Stimulated activated CD8-positive, alpha-beta memory T cell treated with anti-CD3 and anti-CD28 coated beads, Interleukin-4, amount 100 ng/mL, for 4 hours (primary cell): ENCODE data around the gene PTGDS.

ENCODE experiments used
- DNase-seq, 2 donors: peaks; one replicate each; pipeline ENCODE4 v3.0.0-alpha.2; 2020; ENCODE audit warnings: low read depth in 2 of 2, low spot score in 1 of 2

Gene PTGDS

DNA sequence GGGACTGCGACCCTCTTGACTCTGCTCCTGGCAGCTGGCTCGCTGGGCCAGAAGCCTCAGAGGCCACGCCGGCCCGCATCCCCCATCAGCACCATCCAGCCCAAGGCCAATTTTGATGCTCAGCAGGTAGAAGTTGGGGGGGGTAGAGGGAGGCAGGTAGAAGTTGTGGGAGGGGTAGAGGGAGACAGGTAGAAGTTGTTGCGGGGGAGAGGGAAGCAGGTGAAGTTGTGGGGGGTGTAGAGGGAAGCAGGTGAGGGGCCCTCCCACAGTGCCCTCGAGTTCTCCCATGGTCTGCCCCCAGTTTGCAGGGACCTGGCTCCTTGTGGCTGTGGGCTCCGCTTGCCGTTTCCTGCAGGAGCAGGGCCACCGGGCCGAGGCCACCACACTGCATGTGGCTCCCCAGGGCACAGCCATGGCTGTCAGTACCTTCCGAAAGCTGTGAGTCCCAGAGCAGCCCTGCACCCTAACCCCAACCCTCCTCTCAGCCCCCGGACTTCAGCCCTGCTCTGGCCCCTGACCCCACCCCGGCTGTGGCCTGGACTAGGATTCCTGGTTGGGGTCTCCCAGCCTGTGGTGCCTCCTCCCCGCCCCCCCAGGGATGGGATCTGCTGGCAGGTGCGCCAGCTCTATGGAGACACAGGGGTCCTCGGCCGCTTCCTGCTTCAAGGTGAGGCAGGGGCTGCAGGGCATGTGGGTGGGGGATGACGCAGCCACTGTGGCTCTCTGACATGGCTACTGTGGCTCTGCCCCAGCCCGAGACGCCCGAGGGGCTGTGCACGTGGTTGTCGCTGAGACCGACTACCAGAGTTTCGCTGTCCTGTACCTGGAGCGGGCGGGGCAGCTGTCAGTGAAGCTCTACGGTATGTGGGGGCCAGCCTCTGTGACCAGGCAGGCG is 31.7 kb upstream of the PTGDS start:
- no peak for DNase-seq

DNA sequence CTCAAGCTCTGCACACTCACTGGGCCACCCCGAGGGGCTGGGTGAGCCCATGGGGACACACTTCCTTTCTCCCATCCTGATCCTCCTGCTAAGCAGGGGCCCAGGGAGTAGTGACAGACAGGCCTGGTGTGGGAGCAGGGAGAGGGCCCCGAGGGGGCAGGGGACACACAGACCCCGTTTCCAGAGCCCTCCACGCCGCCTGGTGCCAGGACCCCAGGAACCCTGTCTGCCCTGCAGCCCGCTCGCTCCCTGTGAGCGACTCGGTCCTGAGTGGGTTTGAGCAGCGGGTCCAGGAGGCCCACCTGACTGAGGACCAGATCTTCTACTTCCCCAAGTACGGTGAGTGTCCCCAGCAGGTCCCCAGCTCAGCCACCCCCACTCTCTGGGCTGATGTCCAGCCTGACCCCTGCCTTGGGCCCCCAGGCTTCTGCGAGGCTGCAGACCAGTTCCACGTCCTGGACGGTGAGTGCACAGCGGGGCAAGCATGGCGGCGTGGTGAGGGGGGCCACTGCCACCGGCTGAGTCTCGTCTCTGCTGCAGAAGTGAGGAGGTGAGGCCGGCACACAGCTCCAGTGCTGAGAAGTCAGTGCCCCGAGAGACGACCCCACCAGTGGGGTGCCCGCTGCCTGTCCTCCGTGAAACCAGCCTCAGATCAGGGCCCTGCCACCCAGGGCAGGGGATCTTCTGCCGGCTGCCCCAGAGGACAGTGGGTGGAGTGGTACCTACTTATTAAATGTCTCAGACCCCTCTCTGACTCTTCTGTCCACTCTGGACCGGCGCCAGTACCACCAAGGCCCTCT is 30.9 kb upstream of the PTGDS start:
- DNase-seq, result no peak

DNA sequence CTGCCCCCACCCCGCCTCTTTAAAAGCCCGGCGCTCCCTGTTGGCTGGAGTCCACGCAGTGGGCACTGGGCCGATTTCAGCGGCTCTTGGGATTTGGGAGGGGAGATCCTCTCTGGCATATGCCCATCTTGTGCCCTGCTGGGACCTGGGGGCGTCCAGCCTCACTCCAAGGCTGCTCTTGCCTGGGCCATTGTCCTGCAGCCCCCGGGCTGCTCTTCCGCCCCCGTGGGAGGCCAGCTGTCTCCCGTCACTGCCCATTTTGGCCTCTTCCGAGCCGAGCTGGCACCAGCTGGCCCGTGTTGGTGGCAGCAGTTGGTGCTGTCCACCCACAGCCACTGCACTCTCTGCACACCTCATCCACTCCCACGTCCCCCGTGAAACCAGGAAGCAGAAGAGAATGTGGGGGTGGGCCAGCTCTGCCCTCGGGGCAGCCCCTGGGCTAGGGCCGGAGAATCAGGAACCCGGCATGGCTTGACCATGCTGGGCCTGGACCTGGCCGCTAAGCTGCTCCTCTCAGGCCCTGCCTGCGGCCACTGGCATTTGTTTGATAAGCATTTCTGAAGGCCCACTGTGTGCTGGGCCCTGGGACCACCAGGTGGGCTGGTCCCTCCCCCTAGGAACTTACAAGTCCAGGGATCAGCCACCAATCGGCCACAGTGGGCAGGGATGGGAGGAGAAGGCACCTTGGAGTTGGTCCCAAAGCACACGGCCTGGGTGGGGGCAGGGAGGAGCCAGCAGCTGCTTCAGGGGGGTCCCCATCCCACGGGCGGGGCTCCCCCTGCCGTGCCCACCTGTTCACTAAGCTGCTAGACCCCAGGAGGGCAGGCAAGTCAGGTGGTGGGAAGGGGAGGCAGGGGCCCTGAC is 30.0 kb upstream of the PTGDS start:
- no peak for DNase-seq

DNA sequence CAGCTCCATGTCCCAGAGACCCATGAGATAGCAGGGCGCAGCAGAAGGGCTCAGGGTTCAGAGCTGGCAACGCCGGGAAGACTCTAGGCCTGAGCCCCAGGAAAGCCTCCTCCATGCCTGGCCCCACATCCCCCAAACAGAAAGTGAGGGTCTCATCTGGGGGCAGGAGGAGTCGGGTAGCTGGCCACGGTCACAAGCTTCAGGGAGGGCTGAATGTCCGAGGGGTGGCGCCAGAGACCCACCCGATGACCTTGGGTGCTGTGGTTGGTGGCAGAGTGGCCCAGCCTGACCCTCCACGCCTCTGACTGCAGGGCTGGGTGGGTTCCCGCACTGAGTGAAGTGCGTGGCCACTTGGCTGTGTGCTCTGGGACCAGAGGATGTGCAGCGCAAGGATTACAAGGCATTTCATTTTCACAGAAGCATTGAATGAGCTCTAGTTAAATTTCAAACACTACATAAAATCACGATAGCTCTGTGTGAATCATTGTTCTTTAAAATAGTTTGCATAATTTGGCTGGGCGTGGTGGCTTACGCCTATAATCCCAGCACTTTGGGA is 29.3 kb upstream of the PTGDS start:
- no peak for DNase-seq

DNA sequence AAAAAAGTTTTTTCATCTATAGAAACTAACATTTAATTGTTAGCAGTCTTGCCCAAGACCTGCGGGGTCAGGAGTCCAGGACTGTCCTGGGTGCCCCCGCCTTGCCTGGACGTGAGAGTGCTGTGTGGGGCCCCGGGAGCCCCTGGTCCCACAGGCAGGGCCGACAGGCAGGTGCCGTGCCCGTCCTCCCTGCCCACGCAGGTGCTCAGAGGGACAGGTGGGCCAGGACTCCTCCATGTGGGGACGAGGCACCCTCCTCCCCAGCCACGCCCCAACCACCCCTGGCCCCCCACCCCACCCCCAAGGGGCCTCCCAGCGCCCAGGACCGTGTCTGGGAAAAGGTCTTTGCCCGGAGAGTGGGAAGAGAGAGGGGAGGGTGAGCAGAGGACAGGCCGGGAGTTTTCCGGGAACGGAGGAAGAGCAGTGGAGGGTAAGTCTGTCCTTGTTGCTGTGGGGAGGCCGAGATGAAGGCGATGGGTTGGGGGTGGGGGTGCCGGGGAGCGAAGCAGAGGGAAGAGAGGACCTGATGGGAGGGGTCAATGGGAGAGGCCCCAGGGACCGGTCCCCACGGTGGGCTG is 28.0 kb upstream of the PTGDS start:
- DNase-seq, result no peak

DNA sequence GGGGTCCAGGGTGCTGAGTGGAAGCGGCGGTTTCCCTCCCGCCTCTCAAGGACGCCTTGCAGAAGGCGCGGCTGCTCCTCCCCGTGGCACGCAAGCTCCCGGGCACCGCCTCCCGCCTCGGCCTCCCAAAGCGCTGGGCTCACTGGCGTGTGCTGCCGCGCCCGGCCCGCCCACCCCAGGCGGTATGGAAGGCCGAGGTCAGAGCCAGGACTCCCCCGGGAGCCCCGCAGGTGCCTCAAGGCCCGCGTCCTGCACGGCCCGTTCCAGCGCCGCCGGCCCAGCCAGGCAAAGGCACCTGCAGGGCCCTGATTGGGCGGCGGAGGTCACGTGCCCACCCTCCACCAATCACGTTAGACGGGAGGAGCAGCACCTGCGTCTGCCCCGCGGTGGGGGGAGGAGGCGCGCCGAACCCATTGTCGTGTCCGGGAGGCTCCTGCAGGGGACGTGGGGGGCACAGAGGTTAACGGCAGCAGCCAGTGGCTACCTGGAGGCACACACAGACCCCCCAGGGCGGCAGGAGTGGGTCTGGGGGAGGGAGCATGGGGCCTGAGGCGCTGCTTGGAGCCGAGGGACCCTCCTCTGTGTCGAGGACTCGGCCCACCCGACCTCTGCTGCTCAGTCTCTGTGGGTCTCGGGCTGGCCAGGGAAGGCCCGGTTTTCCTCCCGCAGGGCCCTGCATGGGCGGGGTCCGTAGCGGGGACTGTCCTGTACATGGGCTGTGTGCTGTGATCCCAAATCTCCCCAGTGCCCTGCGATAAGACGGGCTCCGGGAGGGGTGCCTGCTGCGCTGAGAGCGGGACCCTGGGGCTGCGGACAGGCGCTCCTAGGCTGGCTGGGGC is 27.3 kb upstream of the PTGDS start:
- DNase-seq, result peak; percentile 93 to 95

DNA sequence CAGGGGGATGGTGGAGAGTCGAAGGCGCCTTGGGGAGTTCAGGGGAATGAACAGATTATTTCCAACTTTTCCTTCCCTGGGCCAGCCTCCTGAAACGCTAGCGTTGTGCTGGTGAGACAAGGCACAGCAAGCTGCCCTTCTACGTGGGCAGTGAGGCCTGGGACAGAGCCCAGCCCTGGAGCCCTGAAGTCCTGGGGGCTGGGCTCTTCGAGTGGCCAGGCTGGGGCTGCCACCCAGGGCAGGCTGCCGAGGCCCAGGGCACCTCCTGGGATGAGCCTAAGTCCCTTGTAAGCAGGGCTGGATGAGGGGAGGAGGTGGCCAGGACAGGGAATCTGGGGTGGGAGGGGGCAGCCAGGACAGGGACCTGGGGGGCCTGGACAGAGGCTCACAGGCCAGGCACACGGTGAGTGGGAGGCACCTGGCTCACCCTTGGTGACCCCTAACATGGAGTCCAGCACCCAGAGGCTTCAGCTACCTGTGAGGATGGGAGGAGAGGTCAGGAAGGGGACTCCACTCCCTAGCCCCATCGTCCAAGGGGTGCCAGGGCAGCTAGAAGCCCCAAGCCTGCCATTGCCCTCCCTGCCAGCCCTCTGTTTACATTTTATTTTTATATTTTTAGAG is 26.5 kb upstream of the PTGDS start:
- DNase-seq, result no peak

DNA sequence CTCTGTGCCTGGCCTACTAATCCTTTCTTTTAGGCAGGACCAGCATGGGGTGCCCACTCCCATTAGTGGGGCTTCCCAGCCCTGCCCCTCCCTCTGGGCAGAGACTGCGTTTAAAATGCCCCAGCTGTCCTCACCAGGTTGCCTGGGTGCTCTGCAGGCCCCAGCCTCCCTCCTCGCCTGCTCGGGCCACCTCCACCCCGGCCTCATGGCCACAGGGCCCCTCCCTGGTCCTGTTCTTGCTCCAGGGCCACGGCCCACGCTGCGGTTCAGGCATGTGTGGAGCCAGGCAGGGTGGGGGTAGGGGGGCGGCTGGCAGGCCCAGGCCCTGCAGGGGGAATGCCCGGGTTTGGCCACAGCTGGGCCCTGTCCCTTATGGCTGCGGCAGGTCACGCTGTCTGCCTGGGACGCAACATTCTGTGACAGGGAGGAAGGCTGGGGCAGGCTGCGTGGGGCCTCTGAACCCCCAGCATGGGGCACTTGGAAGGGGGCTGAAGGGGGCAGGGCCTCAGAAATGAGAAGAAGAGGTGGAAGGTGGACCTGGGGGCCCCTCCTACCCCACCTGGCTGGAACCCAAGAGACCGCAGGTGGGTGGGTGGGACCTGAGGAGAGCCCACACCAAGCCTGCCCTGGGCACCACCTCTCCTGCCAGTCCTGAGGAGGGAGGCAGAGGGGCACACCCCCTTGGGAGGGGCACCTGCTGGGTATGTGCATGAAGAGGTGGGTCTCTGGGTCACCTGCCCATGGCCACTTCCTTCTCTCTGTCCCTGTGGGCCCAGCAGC is 25.6 kb upstream of the PTGDS start, which contains the start of gene LCN12:
LCN12 (plus strand) TSS at position 733 of the 780 bp plus-strand sequence. CDS start 55 bp downstream, outside the sequence.
- DNase-seq, result no peak

DNA sequence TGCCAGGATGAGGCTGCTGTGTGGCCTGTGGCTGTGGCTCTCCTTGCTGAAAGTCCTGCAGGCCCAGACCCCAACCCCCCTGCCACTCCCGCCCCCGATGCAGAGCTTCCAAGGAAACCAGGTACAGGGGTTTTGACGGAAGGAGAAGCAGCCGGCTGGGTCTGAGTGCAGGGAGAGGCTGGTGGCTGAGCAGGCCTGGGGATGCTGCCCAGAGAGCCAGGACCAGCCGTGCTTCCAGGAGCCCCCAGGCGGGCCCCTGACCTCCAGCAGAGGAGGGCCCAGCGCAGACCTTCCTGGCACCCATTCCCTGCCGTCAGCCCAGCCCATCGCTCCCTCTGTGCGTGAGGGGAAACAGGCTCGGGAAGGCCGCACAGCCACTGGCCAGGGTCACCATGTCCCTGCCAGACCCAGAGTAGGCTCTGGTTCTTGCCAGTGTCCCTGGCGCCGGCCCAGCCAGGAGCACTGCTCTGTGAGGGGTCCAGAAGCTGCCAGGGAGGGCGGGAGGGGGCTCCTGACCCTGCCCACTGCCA is 24.9 kb upstream of the PTGDS start:
- DNase-seq, result no peak

DNA sequence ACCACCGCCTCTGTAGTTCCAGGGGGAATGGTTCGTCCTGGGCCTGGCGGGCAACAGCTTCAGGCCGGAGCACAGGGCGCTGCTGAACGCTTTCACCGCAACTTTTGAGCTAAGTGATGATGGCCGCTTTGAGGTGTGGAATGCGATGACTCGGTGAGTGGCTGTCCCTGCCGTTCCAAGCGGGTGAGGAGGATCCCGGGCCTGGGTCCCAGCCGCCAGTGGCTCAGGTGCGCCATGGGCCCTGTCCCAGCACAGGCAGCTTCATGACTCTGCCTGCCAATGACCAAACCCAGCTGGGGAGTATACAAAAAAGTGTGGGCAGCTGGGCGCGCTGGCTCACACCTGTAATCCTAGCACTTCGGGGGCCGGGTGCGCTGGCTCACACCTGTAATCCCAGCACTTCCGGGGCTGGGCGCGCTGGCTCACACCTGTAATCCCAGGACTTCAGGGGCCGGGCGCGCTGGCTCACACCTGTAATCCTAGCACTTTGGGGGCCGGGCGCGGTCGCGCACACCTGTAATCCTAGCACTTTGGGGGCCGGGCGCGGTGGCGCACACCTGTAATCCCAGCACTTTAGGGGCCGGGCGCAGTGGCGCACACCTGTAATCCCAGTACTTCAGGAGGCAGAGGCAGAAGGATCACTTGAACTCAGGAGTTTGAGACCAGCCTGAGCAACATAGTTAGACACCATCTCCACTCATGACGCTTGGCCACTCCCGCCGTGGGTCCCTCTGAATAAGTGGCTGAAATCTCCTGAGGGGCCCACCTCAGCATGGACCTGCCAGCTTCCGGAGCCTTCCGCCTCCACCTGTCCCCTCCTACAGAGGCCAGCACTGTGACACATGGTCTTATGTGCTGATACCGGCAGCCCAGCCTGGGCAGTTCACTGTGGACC is 24.2 kb upstream of the PTGDS start:
- DNase-seq, result no peak

DNA sequence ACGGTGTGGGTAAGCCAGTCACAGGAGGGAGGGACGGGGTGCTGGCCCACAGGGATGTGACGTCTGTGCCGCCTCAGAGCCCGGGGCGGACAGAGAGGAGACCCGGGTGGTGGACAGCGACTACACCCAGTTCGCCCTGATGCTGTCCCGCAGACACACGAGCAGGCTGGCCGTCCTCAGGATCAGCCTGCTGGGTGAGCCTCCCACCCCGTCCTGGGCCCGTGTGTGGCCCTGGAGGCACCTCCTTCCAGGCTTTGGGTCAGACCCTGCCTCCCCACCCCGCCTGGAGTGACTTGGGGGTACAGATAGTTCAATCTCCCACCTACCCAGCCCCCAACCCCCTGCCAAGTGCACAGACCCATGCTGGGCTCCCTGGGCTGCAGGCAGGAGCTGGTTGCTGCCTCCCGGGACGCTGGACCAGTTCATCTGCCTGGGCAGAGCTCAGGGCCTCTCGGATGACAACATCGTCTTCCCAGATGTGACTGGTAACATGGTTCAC is 23.5 kb upstream of the PTGDS start:
- no peak for DNase-seq

DNA sequence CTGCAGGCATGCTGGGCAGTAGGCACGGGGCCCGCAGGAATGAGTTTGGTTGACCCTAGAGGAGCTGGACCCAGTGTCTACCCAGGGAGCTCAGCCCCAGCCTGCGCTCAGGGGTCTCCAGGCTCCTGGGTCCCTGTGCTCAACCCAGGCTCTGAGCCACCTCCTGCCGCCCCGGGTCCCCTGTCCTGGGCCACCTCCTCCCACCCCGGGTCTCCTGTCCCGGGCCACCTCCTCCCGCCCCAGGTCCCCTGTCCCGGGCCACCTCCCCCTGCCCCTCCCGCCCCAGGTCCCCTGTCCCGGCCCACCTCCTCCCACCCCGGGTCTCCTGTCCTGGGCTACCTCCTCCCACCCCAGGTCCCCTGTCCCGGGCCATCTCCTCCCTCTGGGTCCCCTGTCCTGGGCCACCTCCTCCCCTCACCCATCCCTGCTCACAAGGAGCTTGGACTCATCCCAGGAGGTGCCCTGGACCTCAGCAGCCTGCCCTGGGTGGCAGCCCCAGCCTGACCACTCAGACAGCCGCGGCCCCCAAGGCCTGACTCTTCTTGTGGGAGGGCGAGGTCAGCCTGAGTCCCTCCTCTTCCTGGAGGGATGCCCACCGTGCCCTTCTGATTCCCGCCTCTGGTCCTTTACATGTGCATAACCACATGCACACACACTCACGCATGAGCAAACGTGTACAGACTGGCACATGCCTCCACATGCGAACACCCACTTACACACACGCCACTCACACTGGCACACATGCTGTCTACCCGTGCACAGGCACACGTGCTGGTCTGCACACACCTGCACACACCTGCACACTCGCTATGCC is 22.8 kb upstream of the PTGDS start:
- DNase-seq, result no peak

DNA sequence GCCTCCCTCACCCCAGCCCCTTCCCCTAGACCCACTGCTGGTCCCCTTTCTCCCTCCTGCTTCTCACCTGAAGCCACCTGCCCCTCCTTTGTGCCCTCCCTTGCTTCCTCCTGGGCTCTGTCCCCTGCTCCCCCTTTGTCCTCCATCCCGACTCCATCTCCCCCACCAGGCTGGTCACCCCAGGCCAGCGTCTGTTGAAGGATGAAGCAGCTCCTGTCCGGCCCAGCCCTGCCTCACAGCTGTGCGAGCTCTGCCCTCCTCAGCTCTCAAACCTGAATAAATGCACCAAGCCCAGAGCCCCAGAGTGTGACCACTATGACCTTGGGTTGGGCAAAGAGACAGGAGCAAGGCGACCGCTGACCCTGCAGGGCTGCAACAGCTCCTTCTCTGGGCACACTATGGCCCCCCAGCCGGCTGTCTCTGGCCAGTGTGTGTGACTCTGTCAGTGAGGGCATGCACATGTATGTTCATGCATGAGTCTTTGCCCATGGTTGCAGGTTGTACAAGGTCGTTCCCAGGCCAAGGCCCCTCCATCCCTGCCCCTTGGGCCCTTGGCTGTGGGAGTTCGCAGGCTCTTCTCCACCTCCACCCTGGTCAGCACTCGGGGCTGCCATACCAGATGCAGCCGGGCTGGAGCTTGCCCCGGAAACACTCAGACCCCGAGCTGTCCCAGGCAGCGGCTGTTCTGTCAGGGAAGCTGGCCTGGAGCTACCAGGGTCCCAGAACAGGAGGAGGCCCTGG is 21.9 kb upstream of the PTGDS start:
- DNase-seq, result no peak

DNA sequence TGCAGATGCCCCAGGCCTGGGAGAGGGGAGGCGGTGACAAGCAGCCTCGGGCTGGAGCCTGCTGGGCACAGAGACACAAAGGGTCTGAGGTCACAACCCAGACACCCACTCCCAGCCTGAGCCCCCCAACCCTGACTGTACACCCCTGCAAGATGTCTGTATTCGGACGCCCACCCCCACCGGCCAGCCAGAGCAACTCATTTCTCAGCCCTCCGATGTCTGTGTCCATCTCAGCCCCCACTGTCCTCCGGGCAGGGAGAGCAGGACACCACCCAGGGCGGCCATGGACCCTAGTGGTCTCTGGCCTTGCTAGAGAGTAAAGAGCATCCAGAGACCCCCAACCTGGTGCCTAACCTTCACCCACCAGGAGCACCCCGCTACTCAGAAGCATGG is 21.4 kb upstream of the PTGDS start:
- no peak for DNase-seq

DNA sequence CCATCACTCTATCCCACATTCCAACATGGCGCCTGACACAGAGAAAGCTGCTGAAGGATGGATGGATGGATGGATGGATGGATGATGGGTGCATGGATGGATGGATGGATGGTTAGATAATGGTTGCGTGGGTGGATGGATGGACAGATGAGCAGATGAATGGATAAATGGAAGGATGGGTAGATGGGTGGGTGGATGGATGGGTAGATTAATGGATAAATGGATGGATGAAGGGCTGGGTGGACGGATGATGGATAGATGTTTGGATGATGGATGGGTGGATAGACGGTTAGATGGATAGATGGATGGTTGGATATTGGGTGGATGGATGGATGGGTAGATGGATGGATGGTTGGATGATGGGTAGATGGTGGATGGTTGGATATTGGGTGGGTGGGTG is 20.7 kb upstream of the PTGDS start:
- DNase-seq, result no peak

DNA sequence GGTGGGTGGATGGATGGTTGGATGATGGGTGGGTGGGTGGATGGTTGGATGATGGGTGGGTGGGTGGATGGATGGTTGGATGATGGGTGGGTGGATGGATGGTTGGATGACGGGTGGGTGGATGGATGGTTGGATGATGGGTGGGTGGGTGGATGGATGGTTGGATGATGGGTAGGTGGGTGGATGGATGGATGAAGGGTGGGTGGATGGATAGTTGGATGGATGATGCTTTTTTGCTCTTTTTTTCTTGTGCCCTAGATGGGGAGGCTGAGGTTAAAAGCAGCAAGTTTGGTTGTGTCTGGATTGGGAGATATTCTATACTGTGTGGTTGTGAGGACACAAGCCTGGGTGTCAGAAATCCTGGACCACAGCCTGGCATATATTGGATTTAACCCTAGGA is 19.8 kb upstream of the PTGDS start:
- no peak for DNase-seq
